GM12872 (cell line): Measurements from ENCODE around the gene ENTHD1.

Experiments
- CTCF ChIP-seq: IDR thresholded peaks from 3 replicates; pipeline ENCODE4 v1.5.1; 2011; ENCODE audit warnings: low read depth, mild to moderate bottlenecking, low read length, moderate library complexity; ENCODE audit not compliant: insufficient read depth

Gene ENTHD1

GRCh38 chr22:39712751-39713525 is 180.6 kb downstream of the ENTHD1 start:
- TF ChIP-seq CTCF: no peak

- no peak for TF ChIP-seq CTCF
Measured at GRCh38 chr22:39712081-39712480, 181.5 kb downstream of the ENTHD1 start.

- TF ChIP-seq CTCF: no peak
Measured at GRCh38 chr22:39710380-39711150, 183.0 kb downstream of the ENTHD1 start.

- no peak for TF ChIP-seq CTCF
Measured at GRCh38 chr22:39707816-39708215, 185.7 kb downstream of the ENTHD1 start.

- TF ChIP-seq CTCF: no peak
Measured at GRCh38 chr22:39707351-39707750, 186.2 kb downstream of the ENTHD1 start.

- TF ChIP-seq CTCF: no peak
Measured at GRCh38 chr22:39706376-39707140, 187.0 kb downstream of the ENTHD1 start.

- TF ChIP-seq CTCF: no peak
Measured at GRCh38 chr22:39705386-39705785, 188.2 kb downstream of the ENTHD1 start.
